Right lung (tissue), 5 donors: ENCODE data around the gene FGF4. TPM values are rescaled to one million over a fixed set of nuclear protein-coding genes. Genes with fewer than 3 reads are reported as not detected.

Experiments used
- DNase-seq, 2 donors: peaks; one replicate each; pipeline ENCODE4 v3.0.0-alpha.2; 2013
- polyA plus RNA-seq, 5 donors: library from polyadenylated mRNA; unstranded; fragments of 120-200 nt; gene quantifications; one replicate each; pipeline versions ENCODE4 v1.2.1 to v1.2.3, GENCODE V29; 2013; ENCODE audit warnings: inconsistent platforms in 1 of 5, low replicate concordance in 1 of 5; ENCODE audit not compliant: insufficient read length in 5 of 5, insufficient read depth in 1 of 5

FGF4 gene
- polyA plus RNA-seq, 5 donors: 0.31 TPM; not detected in 4

DNA sequence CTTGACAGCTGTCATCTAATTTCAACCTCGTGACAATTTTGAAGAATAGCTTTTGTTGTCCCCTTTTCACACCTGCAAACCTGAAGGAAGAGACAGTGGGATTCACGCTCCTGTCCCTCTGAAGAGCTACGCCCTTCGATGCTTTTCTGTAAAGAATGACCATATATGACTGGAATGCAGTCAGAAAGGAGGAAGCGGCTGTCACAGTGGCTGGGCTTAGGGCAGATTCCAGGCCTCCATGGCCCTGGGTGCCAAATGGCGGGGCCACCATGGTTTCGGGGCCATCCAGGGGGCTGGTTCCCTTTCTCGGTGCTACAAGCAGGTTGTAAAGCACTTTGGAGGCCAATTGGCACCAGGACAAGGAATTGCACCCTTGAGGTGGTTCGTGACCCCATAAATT is 49.1 kb downstream of the FGF4 start:
- DNase-seq: no peak

DNA sequence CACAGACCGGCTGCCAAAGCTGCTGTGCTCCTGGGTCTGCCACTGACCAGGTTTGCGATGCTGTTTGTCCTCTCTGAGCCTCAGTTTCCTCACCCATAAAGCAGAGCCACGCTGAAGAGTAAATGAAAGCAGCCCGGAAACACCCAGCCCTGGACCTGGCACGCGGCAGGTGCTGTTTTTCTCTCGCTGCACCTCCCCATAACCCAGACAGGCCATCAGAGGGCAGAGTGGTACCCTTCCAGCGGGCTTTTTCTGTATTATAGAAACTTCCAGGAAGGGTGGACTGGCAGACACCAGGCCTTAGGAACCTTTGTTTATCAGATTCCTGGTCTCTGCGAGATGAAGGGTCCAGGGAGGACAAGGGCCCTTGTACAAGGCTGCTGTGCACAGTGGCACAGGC is 53.4 kb downstream of the FGF4 start:
- no peak for DNase-seq

GRCh38 chr11:69721106-69721505 is 54.0 kb downstream of the FGF4 start:
- DNase-seq: no peak

Other genes starting within 250 kb of the FGF4 start
- gene CCND1, start 134.2 kb downstream of the FGF4 start, polyA plus RNA-seq: 100 to 1,000 TPM; 158 to 292 (median 224) TPM
- gene LTO1, start 100.0 kb downstream of the FGF4 start, polyA plus RNA-seq: 10 to 100 TPM; 26.2 to 37.7 (median 27.0) TPM
- gene FGF19, start 71.3 kb downstream of the FGF4 start, polyA plus RNA-seq: under 1 TPM in 4 of 5 donors, not detected in 1; 0.06 to 0.24 (median 0.10) TPM
- not detected for gene FGF3, start 44.1 kb upstream of the FGF4 start, polyA plus RNA-seq